GM23338 (cell line): ENCODE measurements around the gene ENTPD8. TPM values are rescaled to one million over a fixed set of nuclear protein-coding genes. Genes with fewer than 3 reads are reported as not detected.

Experiments
- ATAC-seq: fragments of 200-7000 bp; cut with Tn5 transposase; 3 replicates; pipeline ENCODE4 v1.9.1; 2020
- DNase-seq: peaks from one replicate; pipeline ENCODE4 v3.0.0-alpha.2; 2015; ENCODE audit warnings: low spot score
- H2AFZ ChIP-seq: fragments of 200-600 bp; sonication (generic); 2 replicates; pipeline ENCODE4 v1.8.0; 2016; ENCODE audit warnings: antibody characterized with exemption, mild to moderate bottlenecking, moderate library complexity
- H3F3A ChIP-seq: fragments of 200-600 bp; sonication (generic); replicated peaks from 2 replicates; pipeline ENCODE4 v1.8.0; 2017; ENCODE audit warnings: antibody characterized with exemption, mixed run types, low read depth
- H3K27ac ChIP-seq: fragments of 200-600 bp; sonication (generic); 2 replicates; pipeline ENCODE4 v1.6.1; 2016; ENCODE audit warnings: low read depth
- H3K27me3 ChIP-seq: fragments of 200-600 bp; sonication (generic); 2 replicates; pipeline ENCODE4 v1.8.0; 2016; ENCODE audit warnings: mild to moderate bottlenecking, mixed run types, moderate library complexity; ENCODE audit not compliant: insufficient read depth
- H3K36me3 ChIP-seq: fragments of 200-600 bp; sonication (generic); 2 replicates; pipeline ENCODE4 v1.8.0; 2016; ENCODE audit warnings: mild to moderate bottlenecking; ENCODE audit not compliant: insufficient read depth
- H3K4me1 ChIP-seq: fragments of 200-600 bp; sonication (generic); 2 replicates; pipeline ENCODE4 v1.8.0; 2016; ENCODE audit warnings: mild to moderate bottlenecking, moderate library complexity; ENCODE audit not compliant: insufficient read depth
- H3K4me2 ChIP-seq: fragments of 200-600 bp; sonication (generic); 2 replicates; pipeline ENCODE4 v1.7.1; 2017; ENCODE audit warnings: mixed run types
- H3K4me3 ChIP-seq: fragments of 200-600 bp; sonication (generic); 2 replicates; pipeline ENCODE4 v1.6.1; 2016; ENCODE audit warnings: mixed run types
- H3K79me2 ChIP-seq: fragments of 200-600 bp; sonication (generic); replicated peaks from 2 replicates; pipeline ENCODE4 v1.8.0; 2017; ENCODE audit warnings: mild to moderate bottlenecking; ENCODE audit not compliant: insufficient read depth
- H3K9me2 ChIP-seq: fragments of 200-600 bp; sonication (generic); 2 replicates; pipeline ENCODE4 v1.8.0; 2017; ENCODE audit not compliant: insufficient read depth
- H4K20me1 ChIP-seq: fragments of 200-600 bp; sonication (generic); replicated peaks from 2 replicates; pipeline ENCODE4 v1.8.0; 2017; ENCODE audit warnings: mild to moderate bottlenecking; ENCODE audit not compliant: insufficient read depth
- H3K27ac Mint-ChIP-seq: 2 replicates; pipeline ENCODE4 v1.8.0; 2020; ENCODE audit warnings: inconsistent platforms, mild to moderate bottlenecking, moderate library complexity, mixed read lengths
- H3K27me3 Mint-ChIP-seq: 3 replicates; pipeline ENCODE4 v1.8.0; 2022; ENCODE audit warnings: low read depth, mild to moderate bottlenecking, moderate library complexity, mixed read lengths, inconsistent platforms; ENCODE audit not compliant: insufficient read depth, poor library complexity
- H3K36me3 Mint-ChIP-seq: 3 replicates; pipeline ENCODE4 v1.8.0; 2021; ENCODE audit warnings: low read depth, mild to moderate bottlenecking, inconsistent platforms, moderate library complexity, mixed read lengths
- H3K4me1 Mint-ChIP-seq: 3 replicates; pipeline ENCODE4 v1.8.0; 2020; ENCODE audit warnings: mild to moderate bottlenecking, inconsistent platforms, mixed read lengths
- H3K4me3 Mint-ChIP-seq: 3 replicates; pipeline ENCODE4 v1.8.0; 2021; ENCODE audit warnings: moderate library complexity, mild to moderate bottlenecking, inconsistent platforms, mixed read lengths
- H3K9me3 Mint-ChIP-seq: 3 replicates; pipeline ENCODE4 v1.8.0; 2020; ENCODE audit warnings: moderate library complexity, mild to moderate bottlenecking, inconsistent platforms, mixed read lengths
- EZH2 ChIP-seq: fragments of 200-600 bp; sonication (generic); IDR thresholded peaks from one replicate; pipeline ENCODE4 v1.8.0; 2017; ENCODE audit warnings: antibody characterized with exemption, mild to moderate bottlenecking, low read depth; ENCODE audit not compliant: unreplicated experiment
- NANOG ChIP-seq: IDR thresholded peaks from 2 replicates; pipeline ENCODE4 v1.6.1; 2016; ENCODE audit warnings: antibody characterized with exemption, borderline replicate concordance
- POLR2AphosphoS5 ChIP-seq: IDR thresholded peaks from 2 replicates; pipeline ENCODE4 v1.6.1; 2016; ENCODE audit warnings: antibody characterized with exemption, low read depth
- ZNF114 ChIP-seq: fragments of 250-450 bp; sonication (Bioruptor Pico); IDR thresholded peaks from 2 replicates; pipeline ENCODE4 v1.5.0; 2020; ENCODE audit warnings: mild to moderate bottlenecking, moderate library complexity
- polyA plus RNA-seq: library from polyadenylated mRNA; unstranded; fragments of >200 nt; fragmentation: Nextera tagmentation; extraction: Ambion mirVana; gene quantifications from 2 replicates; pipeline ENCODE4 v1.2.1, GENCODE V29; 2016
- total RNA-seq: library from RNA; depleted of rRNA; stranded (reverse); fragments of >200 nt; shearing (Covaris generic); gene quantifications from 2 replicates; pipeline ENCODE4 v1.2.3, GENCODE V29; 2014
- TF ChIP-seq, protein P1 (sequence below), 2 experiments: fragments of 200-600 bp in 1 of 2; sonication (generic) in 1 of 2; conservative IDR thresholded peaks; 2 replicates each; pipeline versions ENCODE4 v1.5.1 to v1.6.1; 2016 to 2017; ENCODE audit warnings: antibody characterized with exemption in 2 of 2, low read depth in 2 of 2, mild to moderate bottlenecking in 2 of 2, moderate library complexity in 1 of 2

ENTPD8 gene
- total and polyA plus RNA-seq, 2 experiments from 2014 or later: 0.42 to 0.89 TPM

DNA sequence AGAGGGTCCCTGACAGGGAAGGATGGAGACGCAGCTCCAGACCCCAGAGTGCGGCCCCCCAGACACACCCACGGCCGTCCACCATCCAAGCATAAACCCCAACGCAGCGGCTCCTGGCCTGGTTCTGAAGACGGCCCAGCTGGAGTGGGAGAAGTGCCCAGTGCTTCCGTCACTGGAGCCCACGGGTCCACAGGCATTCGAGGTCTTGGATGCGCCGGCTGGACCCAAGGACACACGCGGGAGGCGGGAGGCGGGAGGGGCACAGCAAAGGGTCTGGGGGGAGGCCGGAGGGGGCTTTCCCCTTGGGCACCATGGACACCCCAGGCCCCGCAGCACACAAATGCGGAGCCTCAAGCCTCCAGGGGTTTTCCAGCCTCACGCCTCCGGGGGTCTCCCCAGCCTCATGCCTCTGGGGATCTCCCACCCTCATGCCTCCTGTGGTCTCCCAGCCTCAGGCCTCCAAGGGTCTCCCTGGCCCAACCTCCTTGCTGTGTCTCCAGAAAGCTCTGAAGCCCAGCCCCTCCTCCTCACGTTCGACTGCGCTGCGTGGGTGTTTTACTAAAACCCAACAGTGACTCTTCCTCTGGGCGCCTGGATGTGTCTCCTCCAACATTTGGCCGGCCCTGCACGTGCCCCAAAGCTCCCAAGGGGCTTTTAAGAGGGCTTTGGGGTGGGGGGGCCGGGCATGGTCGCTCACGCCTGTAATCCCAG, 33.4 kb downstream of the ENTPD8 start:
- no peak for ATAC-seq

DNA sequence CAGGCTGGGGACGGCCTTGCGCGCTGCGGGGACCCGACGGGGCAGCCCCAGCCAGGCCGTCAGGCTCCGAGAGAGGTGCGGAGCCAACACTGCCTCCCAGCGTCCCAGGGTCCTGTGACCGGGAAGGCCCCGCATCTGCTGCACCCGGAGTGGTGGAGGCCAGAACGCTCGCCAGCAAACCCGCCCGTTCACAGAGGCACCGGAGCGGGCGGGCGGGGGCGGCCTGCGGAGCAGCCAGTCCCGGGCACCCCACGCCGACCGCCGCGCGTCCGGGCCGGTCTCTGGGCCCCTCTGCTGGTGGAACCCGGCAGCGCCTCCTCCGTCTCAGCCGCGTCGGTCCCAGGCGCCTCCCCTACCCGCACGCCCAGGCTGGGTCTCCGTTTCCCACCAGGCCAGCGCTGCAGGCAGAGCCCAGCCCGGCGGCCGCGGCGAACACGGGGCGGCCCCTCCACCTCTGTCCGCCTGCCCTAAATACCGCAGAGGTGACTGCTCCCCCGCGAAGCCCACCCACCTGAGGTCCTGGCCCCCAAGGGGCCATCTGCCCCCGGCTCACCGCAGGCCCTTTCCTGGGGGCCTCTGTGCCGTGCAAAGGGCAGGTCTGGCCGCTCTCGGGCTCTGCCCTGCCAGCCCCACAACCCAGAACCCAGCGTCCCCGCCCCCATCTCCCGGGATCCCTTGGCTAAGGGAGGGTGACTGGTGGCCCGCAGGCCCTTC, 34.1 kb downstream of the ENTPD8 start:
- H3K4me3 Mint-ChIP-seq: peak overlapping the region; percentile 27; the same call in 2 of the 3 replicates
- Histone ChIP-seq H3K27me3 (no peaks in the 10 kb centered on the region), H3K9me2 (no peaks in the 10 kb centered on the region), H3K36me3 (no peaks in the 10 kb centered on the region), H3K4me1 (0 out of 2 replicates have a peak, but pooled peaks cover 3% of the 10 kb centered on the region), H4K20me1 (peaks cover 5% of the 10 kb centered on the region; the same call in 1 of the 2 replicates), H3K27ac (no peak overlapping the region), H2AFZ (no peak overlapping the region; the same call in 1 of the 2 replicates), H3K4me3 (peak overlapping the region; percentile 56), H3K79me2 (no peaks in the 10 kb centered on the region), H3F3A (0 out of 2 replicates have a peak, but pooled peaks cover 3% of the 10 kb centered on the region), H3K4me2 (peak overlapping the region; percentile 75)
- peaks cover 7% of the 10 kb centered on the region for H3K36me3 Mint-ChIP-seq
- no peaks in the 10 kb centered on the region for H3K27me3 Mint-ChIP-seq
- no peak overlapping the region for H3K27ac Mint-ChIP-seq
- ATAC-seq (peak; percentile 90), DNase-seq (peak; percentile 91)
- TF ChIP-seq POLR2AphosphoS5 (0 out of 2 replicates have a peak, but pooled peaks have one; percentile 12), EZH2 (no peak), NANOG (no peak)
- TF ChIP-seq, protein P1, sequence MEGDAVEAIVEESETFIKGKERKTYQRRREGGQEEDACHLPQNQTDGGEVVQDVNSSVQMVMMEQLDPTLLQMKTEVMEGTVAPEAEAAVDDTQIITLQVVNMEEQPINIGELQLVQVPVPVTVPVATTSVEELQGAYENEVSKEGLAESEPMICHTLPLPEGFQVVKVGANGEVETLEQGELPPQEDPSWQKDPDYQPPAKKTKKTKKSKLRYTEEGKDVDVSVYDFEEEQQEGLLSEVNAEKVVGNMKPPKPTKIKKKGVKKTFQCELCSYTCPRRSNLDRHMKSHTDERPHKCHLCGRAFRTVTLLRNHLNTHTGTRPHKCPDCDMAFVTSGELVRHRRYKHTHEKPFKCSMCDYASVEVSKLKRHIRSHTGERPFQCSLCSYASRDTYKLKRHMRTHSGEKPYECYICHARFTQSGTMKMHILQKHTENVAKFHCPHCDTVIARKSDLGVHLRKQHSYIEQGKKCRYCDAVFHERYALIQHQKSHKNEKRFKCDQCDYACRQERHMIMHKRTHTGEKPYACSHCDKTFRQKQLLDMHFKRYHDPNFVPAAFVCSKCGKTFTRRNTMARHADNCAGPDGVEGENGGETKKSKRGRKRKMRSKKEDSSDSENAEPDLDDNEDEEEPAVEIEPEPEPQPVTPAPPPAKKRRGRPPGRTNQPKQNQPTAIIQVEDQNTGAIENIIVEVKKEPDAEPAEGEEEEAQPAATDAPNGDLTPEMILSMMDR (conservative IDR thresholded peaks at IDR 0.05; ENCODE audit: low read depth in 2 of 2): peak; percentile 50 to 75
- peaks cover 7% of the 10 kb centered on the region for H3K9me3 Mint-ChIP-seq
- H3K4me1 Mint-ChIP-seq: no peaks in the 10 kb centered on the region; the same call in 1 of the 3 replicates

More for the DNA sequence above, 33.4 kb downstream of the ENTPD8 start:
- no peak for TF ChIP-seq ZNF114 (CRISPR knock-in tag)
- TF ChIP-seq, protein P1 (conservative IDR thresholded peaks at IDR 0.05; ENCODE audit: low read depth in 2 of 2): 0 out of 4 replicates have a peak, but pooled peaks of 1 of the 2 experiments have one; percentile 4
- Mint-ChIP-seq H3K4me1 (no peaks in the 10 kb centered on the region; the same call in 1 of the 3 replicates), H3K4me3 (peak overlapping the region; percentile 27; the same call in 1 of the 3 replicates), H3K36me3 (no peaks in the 10 kb centered on the region), H3K27ac (no peak overlapping the region), H3K27me3 (no peaks in the 10 kb centered on the region), H3K9me3 (no peaks in the 10 kb centered on the region; the same call in 2 of the 3 replicates)
- Histone ChIP-seq H3K27me3 (no peaks in the 10 kb centered on the region), H3K4me2 (peak overlapping the region; percentile 75), H2AFZ (no peak overlapping the region), H3K79me2 (no peaks in the 10 kb centered on the region), H4K20me1 (peaks cover 5% of the 10 kb centered on the region; the same call in 1 of the 2 replicates), H3K4me1 (0 out of 2 replicates have a peak, but pooled peaks cover 3% of the 10 kb centered on the region), H3K36me3 (no peaks in the 10 kb centered on the region), H3K4me3 (peak overlapping the region; percentile 56), H3K9me2 (no peaks in the 10 kb centered on the region), H3K27ac (no peak overlapping the region), H3F3A (0 out of 2 replicates have a peak, but pooled peaks cover 3% of the 10 kb centered on the region)
- no peak for DNase-seq
